Measurements from ENCODE around the gene MTUS2.

Gene MTUS2

DNA sequence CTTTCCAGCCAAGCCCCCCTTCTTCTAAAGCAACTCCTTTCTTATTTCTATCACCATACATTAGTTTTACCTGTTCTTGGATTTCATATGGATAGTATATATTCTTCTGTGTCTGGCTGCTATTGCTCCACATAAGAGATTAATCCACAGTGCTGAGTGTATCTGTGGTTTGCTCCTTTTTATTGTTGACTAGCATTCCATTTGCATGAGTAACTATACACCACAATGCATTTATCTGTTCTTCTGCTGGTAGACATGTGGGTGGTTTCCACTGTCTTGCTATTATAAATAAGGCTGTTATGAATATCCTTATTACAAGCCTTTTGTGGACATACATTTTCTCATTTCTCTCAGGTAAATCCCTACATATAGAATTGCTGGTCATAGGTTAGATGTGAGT lies 637.2 kb downstream of the MTUS2 start:
- no peaks in the 10 kb centered on the region for H3K27me3 ChIP-seq (ENCODE audit: insufficient read depth, low read length, poor library complexity, severe bottlenecking)
- H3K4me1 ChIP-seq (ENCODE audit: insufficient read depth, low read length, poor library complexity, severe bottlenecking) = peaks cover 19% of the 10 kb centered on the region
- no peaks in the 10 kb centered on the region for H3K36me3 ChIP-seq (ENCODE audit: insufficient read depth, low read length)
- H4K20me1 ChIP-seq (ENCODE audit: insufficient read depth, low read length, poor library complexity, severe bottlenecking) = no peaks in the 10 kb centered on the region
- H3K9me3 ChIP-seq (ENCODE audit: insufficient read depth, low read depth, low read length) = no peaks in the 10 kb centered on the region
- no peak overlapping the region for H3K4me2 ChIP-seq (ENCODE audit: low read depth, low read length, poor library complexity, severe bottlenecking)
- H3K9me2 ChIP-seq (replicated peaks; ENCODE audit: low read depth, low read length) = no peaks in the 10 kb centered on the region
- H3K79me2 ChIP-seq (ENCODE audit: insufficient read depth, low read length) = no peaks in the 10 kb centered on the region
- no peak overlapping the region for H2AFZ ChIP-seq (ENCODE audit: low read length)
- H3K4me3 ChIP-seq (ENCODE audit: low read length, poor library complexity, severe bottlenecking) = no peak overlapping the region
- TF ChIP-seq, protein P1, sequence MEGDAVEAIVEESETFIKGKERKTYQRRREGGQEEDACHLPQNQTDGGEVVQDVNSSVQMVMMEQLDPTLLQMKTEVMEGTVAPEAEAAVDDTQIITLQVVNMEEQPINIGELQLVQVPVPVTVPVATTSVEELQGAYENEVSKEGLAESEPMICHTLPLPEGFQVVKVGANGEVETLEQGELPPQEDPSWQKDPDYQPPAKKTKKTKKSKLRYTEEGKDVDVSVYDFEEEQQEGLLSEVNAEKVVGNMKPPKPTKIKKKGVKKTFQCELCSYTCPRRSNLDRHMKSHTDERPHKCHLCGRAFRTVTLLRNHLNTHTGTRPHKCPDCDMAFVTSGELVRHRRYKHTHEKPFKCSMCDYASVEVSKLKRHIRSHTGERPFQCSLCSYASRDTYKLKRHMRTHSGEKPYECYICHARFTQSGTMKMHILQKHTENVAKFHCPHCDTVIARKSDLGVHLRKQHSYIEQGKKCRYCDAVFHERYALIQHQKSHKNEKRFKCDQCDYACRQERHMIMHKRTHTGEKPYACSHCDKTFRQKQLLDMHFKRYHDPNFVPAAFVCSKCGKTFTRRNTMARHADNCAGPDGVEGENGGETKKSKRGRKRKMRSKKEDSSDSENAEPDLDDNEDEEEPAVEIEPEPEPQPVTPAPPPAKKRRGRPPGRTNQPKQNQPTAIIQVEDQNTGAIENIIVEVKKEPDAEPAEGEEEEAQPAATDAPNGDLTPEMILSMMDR (conservative IDR thresholded peaks at IDR 0.05; ENCODE audit: low read length) = no peak
- no peak for TF ChIP-seq EZH2phosphoT487 (IDR thresholded peaks at IDR 0.05; ENCODE audit: borderline replicate concordance)
- H3K9ac ChIP-seq (ENCODE audit: low read depth, low read length, poor library complexity, severe bottlenecking) = no peak overlapping the region
- peaks cover 4% of the 10 kb centered on the region; the same call in 1 of the 2 replicates for H3F3A ChIP-seq (ENCODE audit: low read depth)

DNA sequence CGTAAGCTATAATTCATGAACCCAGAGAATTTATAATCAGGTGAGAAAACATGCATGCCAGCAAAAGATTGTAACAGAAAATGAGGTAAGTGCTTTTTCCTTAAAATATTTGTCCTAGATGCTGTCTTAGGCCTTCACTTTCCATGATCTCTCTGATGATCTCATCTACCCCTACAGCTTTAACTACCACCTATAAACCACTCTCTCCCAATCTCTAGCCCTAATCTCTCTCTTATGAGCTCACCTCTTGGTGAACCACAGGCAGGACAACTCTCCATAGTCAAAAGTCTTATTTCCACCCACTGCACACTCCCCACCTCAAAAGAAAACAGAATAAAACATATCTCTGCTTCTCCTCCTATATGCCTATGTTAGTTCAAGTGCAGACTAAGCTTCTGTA lies 638.3 kb downstream of the MTUS2 start:
- no peaks in the 10 kb centered on the region for H3K27me3 ChIP-seq (ENCODE audit: insufficient read depth, low read length, poor library complexity, severe bottlenecking)
- peaks cover 4% of the 10 kb centered on the region; the same call in 1 of the 2 replicates for H3F3A ChIP-seq (ENCODE audit: low read depth)
- H3K9me2 ChIP-seq (replicated peaks; ENCODE audit: low read depth, low read length) = no peaks in the 10 kb centered on the region
- H3K79me2 ChIP-seq (ENCODE audit: insufficient read depth, low read length) = no peaks in the 10 kb centered on the region
- no peak for TF ChIP-seq EZH2phosphoT487 (IDR thresholded peaks at IDR 0.05; ENCODE audit: borderline replicate concordance)
- TF ChIP-seq, protein P1 (conservative IDR thresholded peaks at IDR 0.05; ENCODE audit: low read length) = no peak
- H3K9ac ChIP-seq (ENCODE audit: low read depth, low read length, poor library complexity, severe bottlenecking) = no peak overlapping the region
- H2AFZ ChIP-seq (ENCODE audit: low read length) = no peak overlapping the region
- H3K4me1 ChIP-seq (ENCODE audit: insufficient read depth, low read length, poor library complexity, severe bottlenecking) = peaks cover 19% of the 10 kb centered on the region
- no peak overlapping the region for H3K4me3 ChIP-seq (ENCODE audit: low read length, poor library complexity, severe bottlenecking)
- no peaks in the 10 kb centered on the region for H3K36me3 ChIP-seq (ENCODE audit: insufficient read depth, low read length)
- H4K20me1 ChIP-seq (ENCODE audit: insufficient read depth, low read length, poor library complexity, severe bottlenecking) = no peaks in the 10 kb centered on the region
- no peaks in the 10 kb centered on the region for H3K9me3 ChIP-seq (ENCODE audit: insufficient read depth, low read depth, low read length)
- H3K4me2 ChIP-seq (ENCODE audit: low read depth, low read length, poor library complexity, severe bottlenecking) = no peak overlapping the region

DNA sequence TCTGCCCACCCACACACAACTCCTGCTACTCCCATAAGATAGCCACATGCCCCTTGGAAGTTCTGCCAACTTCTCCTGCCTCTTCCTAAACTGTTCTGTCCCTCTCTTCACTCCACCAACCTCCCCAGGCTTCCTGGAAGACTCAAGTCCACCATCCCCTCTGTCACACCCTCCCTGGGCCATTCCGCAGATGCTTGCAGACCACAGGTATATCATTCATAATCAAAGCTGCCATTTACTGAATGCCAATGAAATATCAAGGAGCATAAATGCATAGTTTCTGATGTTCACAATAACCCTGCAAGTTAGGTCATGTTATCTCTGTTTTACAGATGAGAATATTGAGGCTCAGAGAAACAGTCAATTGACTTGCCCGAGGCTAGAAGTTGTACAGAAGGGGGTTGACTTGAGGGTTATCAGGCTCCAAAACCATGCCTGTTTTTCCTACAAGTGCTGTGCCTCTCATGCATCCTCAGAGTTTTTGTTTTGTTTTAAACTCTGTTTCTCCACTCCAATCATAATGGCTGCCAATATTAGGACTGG lies 639.7 kb downstream of the MTUS2 start:
- no peaks in the 10 kb centered on the region for H3K9me2 ChIP-seq (replicated peaks; ENCODE audit: low read depth, low read length)
- H2AFZ ChIP-seq (ENCODE audit: low read length) = peak overlapping the region; percentile 20; the same call in 1 of the 2 replicates
- no peaks in the 10 kb centered on the region for H4K20me1 ChIP-seq (ENCODE audit: insufficient read depth, low read length, poor library complexity, severe bottlenecking)
- no peaks in the 10 kb centered on the region for H3K36me3 ChIP-seq (ENCODE audit: insufficient read depth, low read length)
- H3K4me2 ChIP-seq (ENCODE audit: low read depth, low read length, poor library complexity, severe bottlenecking) = no peak overlapping the region
- no peak overlapping the region for H3K9ac ChIP-seq (ENCODE audit: low read depth, low read length, poor library complexity, severe bottlenecking)
- peaks cover 4% of the 10 kb centered on the region; the same call in 1 of the 2 replicates for H3F3A ChIP-seq (ENCODE audit: low read depth)
- no peak overlapping the region for H3K4me3 ChIP-seq (ENCODE audit: low read length, poor library complexity, severe bottlenecking)
- H3K27me3 ChIP-seq (ENCODE audit: insufficient read depth, low read length, poor library complexity, severe bottlenecking) = no peaks in the 10 kb centered on the region
- H3K79me2 ChIP-seq (ENCODE audit: insufficient read depth, low read length) = no peaks in the 10 kb centered on the region
- no peak for TF ChIP-seq EZH2phosphoT487 (IDR thresholded peaks at IDR 0.05; ENCODE audit: borderline replicate concordance)
- TF ChIP-seq, protein P1 (conservative IDR thresholded peaks at IDR 0.05; ENCODE audit: low read length) = no peak
- no peaks in the 10 kb centered on the region for H3K9me3 ChIP-seq (ENCODE audit: insufficient read depth, low read depth, low read length)
- H3K4me1 ChIP-seq (ENCODE audit: insufficient read depth, low read length, poor library complexity, severe bottlenecking) = peaks cover 18% of the 10 kb centered on the region
